GM19395 (cell line): ENCODE data around the gene CCDC107.

ENCODE experiments used
- ATAC-seq: cut with Tn5 transposase; IDR thresholded peaks from one replicate; pipeline ENCODE4 v1.9.1; 2021; ENCODE audit warnings: mild to moderate bottlenecking, moderate library complexity; ENCODE audit not compliant: unreplicated experiment

The CCDC107 gene

GRCh38 chr9:35659340-35659739, 1.2 kb downstream of the CCDC107 start:
- ATAC-seq: no peak

DNA sequence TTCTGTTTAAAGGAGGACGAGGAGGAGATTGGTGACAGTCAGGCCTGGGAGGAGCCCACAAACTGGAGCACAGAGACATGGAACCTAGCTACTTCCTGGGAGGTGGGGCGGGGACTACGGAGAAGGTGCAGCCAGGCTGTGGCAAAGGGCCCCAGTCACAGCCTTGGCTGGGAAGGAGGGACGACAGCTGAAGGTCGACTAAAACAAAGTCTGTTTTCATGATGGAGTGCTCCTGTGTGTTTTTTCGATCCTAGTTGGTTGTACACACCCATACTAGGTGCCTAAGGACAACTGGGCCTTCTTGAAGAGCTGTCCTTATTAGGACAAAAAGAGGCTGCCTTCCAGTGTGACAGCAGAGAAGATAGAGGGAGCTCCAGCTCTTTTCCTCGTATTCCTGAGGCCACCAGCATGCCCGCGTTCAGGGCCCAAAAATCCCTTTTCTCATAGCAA, 2.9 kb downstream of the CCDC107 start:
- no peak for ATAC-seq

DNA sequence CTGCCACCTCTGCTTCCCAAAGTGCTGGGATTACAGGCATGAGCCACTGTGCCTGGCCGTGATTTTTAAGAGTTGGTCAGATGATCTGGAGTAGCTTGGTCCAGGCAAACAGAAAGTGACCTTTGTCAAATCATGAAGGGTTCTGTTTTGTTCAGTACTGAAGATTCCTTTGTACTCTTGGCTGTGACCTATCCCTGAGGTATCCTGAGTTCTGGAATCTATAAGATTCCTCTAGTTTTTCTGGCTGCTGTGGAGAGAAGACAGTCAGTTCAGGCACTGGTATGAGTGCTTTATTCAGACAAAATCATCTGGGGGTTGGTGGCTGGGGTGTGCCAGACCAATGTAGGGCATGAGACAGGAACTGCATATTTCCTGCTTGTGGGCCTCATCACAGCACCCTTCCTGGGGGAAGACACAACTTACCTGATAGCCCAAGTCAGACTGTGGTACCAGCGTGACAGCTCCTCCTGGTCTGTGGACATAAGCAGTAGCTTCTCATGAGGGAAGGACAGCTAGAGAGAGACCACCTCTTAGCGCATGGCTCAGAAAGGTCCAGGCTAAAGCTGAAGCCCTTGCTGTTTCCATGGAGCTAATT, 3.8 kb downstream of the CCDC107 start:
- no peak for ATAC-seq

DNA sequence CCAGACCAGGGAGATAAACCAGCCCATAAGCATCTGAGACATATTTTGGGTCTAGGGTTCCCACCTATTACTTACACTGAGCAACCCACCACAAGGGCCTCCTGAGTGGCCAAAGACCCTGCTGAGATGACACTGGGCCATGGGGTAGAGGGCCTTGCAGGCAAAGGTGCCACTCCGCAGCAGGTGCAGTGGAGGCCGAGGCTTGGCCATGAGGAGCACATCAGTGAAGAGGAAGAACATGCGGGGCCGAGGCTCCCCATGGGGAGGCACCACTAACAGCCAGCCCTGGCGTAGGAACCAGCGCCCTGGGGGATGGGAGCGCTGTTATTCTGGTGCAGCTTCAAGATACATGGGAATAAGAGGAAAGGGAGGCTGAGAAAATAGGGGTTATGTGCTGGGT, 4.3 kb downstream of the CCDC107 start:
- no peak for ATAC-seq

DNA sequence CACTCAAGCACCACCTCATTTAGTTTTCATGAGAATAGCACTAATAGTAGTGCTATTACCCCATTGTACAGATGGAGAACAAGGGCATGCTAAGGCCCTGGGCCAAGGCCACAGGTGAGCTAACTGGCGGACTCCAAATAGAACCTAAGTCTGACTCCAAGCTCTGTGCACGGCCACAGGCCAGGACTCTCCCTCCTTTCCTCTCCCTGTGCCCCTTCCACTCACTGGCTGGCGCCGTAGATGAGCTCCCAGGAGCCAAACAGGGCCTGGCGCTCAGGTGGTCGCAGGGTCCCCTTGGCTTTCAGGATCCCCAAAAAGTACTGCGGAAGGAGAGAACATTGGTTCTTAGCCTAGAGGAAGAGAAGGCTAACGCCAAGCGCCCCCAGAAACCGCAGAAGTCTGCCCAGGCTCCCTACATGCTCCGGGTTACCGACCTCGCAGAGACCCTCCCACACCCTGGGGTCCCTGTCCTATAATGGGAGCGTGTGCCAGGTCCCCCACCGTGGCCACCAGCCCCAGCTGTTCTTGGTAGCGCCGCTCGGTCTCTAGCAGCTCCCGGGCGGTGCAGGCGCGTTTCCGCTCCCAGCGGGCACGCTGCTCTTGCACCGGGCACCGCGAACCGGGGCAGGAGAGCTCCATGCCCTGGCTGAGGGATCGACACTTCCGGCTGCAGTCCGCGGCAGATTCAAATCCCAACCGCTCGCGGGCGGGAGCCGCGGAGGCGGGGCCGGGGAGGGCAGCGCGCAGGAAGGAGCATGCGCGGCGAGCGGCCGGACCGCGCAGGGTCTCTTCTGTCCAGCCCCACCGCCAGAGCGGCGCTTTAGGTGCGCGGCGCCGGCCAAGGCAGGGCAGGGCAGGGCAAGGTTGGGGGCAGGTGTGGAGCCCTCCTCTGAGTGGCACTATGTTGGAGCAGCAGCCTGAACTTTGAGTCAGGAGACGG, 6.7 kb downstream of the CCDC107 start, which contains the start of gene ARHGEF39:
TSS of gene ARHGEF39 (minus strand) at position 665 of the 940 bp plus-strand sequence. CDS start at position 639, 26 bp downstream.
- peak; percentile 87 for ATAC-seq

- ATAC-seq: no peak
Observed at GRCh38 chr9:35665471-35665818, 7.4 kb downstream of the CCDC107 start.

- no peak for ATAC-seq
Observed at GRCh38 chr9:35666045-35666444, 8.0 kb downstream of the CCDC107 start.

DNA sequence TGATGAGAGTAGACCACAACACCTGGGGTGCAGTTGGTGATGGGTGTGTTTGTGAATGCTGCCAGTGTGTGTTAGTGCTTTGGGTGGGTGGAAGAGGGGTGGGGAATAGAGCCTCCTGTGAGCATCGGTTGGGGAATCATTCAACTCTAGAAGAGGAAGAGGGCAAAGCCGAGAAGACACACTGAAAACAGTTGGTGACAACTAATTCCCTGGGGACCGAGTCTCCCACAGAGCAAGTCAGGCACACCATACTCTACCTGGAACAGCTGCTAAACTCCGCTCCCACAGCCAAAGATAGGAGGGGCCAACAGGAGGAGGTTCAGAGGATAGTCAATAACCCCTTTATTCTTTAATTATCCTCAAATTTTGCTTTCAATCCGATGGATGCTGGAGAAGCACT, 8.5 kb downstream of the CCDC107 start:
- no peak for ATAC-seq

- no peak for ATAC-seq
Observed at GRCh38 chr9:35667939-35668338, 9.8 kb downstream of the CCDC107 start.

- no peak for ATAC-seq
Observed at GRCh38 chr9:35669331-35670145, 11.4 kb downstream of the CCDC107 start.

- no peak for ATAC-seq
Observed at GRCh38 chr9:35673132-35674024, 15.3 kb downstream of the CCDC107 start, which contains the start of gene CA9. CA9 (plus strand) TSS chr9:35673928; CDS start chr9:35673960, 32 bp downstream.

DNA sequence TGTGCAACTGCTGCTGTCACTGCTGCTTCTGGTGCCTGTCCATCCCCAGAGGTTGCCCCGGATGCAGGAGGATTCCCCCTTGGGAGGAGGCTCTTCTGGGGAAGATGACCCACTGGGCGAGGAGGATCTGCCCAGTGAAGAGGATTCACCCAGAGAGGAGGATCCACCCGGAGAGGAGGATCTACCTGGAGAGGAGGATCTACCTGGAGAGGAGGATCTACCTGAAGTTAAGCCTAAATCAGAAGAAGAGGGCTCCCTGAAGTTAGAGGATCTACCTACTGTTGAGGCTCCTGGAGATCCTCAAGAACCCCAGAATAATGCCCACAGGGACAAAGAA, 15.9 kb downstream of the CCDC107 start:
- no peak for ATAC-seq

DNA sequence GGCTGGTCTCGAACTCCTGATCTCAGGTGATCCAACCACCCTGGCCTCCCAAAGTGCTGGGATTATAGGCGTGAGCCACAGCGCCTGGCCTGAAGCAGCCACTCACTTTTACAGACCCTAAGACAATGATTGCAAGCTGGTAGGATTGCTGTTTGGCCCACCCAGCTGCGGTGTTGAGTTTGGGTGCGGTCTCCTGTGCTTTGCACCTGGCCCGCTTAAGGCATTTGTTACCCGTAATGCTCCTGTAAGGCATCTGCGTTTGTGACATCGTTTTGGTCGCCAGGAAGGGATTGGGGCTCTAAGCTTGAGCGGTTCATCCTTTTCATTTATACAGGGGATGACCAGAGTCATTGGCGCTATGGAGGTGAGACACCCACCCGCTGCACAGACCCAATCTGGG, 17.1 kb downstream of the CCDC107 start:
- ATAC-seq: no peak

GRCh38 chr9:35675732-35676392, 17.8 kb downstream of the CCDC107 start:
- no peak for ATAC-seq

GRCh38 chr9:35679091-35679490, 21.0 kb downstream of the CCDC107 start:
- ATAC-seq: no peak

DNA sequence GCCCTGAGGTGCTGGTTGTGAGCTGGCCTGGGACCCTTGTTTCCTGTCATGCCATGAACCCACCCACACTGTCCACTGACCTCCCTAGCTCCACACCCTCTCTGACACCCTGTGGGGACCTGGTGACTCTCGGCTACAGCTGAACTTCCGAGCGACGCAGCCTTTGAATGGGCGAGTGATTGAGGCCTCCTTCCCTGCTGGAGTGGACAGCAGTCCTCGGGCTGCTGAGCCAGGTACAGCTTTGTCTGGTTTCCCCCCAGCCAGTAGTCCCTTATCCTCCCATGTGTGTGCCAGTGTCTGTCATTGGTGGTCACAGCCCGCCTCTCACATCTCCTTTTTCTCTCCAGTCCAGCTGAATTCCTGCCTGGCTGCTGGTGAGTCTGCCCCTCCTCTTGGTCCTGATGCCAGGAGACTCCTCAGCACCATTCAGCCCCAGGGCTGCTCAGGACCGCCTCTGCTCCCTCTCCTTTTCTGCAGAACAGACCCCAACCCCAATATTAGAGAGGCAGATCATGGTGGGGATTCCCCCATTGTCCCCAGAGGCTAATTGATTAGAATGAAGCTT, 21.8 kb downstream of the CCDC107 start:
- ATAC-seq: no peak

- ATAC-seq: no peak
Observed at GRCh38 chr9:35680331-35681105, 22.4 kb downstream of the CCDC107 start.

DNA sequence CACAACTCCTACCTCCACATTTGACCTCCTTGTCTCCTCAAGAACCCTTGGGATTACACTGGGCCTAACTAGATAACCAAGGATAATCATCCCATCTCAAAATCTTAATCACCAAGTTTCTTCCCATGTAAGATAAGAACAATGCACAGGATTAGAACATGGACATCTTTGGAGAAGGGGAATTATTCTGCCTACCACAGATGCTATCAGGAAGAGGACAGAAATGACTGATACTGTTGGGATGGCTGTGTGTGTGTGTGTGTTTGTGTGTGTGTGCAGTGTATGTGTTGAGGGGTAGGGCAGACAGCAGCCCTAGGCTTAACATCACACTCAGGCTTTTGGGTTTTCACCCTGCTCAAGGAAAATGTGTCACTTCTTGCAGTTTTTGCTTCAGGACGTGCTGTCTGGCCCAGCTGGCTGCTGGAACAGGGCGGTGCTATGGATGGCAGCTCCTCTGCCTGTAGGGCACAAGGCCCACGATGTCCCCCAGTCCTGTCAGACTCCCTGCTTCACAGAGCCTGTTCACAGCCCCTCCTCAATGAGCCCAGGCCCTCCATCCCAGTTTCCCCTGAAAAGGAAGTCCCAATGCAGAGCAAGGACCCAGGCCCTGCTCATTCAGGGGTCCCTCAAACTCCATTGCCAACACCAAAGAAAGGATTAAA, 23.4 kb downstream of the CCDC107 start:
- no peak for ATAC-seq
